Measurements from ENCODE around the gene ITGB1BP1. TPM values are rescaled to one million over a fixed set of nuclear protein-coding genes. Genes with fewer than 3 reads are reported as not detected.

ITGB1BP1 gene
- total RNA-seq, 1 experiment from 2014 or later: 153 TPM

DNA sequence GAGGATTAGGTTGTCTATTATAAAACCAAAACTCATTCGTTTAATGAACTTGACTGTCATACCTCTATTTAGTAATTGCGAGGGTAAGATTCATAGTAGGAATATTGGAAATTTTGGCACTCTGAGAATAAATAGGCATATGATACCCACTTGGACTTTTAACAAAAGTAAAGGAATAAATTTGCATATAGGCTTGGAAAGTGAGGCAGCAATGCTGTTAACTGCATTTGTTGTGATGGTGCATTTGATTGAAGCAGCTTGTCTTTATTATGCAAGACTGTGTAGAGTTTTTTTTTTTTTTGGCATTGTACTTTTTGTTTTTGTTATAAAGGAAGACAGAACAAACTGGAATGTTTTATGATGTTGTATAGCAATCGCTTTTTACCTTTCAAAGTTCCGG lies 18.9 kb downstream of the ITGB1BP1 start:
- H3K36me3 ChIP-seq (ENCODE audit: control insufficient read depth, insufficient read depth, low read length): peaks cover 36% of the 10 kb centered on the region
- TF ChIP-seq, protein P1, sequence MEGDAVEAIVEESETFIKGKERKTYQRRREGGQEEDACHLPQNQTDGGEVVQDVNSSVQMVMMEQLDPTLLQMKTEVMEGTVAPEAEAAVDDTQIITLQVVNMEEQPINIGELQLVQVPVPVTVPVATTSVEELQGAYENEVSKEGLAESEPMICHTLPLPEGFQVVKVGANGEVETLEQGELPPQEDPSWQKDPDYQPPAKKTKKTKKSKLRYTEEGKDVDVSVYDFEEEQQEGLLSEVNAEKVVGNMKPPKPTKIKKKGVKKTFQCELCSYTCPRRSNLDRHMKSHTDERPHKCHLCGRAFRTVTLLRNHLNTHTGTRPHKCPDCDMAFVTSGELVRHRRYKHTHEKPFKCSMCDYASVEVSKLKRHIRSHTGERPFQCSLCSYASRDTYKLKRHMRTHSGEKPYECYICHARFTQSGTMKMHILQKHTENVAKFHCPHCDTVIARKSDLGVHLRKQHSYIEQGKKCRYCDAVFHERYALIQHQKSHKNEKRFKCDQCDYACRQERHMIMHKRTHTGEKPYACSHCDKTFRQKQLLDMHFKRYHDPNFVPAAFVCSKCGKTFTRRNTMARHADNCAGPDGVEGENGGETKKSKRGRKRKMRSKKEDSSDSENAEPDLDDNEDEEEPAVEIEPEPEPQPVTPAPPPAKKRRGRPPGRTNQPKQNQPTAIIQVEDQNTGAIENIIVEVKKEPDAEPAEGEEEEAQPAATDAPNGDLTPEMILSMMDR (IDR thresholded peaks at IDR 0.05): no peak
- no peak for TF ChIP-seq SIN3A (IDR thresholded peaks at IDR 0.05; ENCODE audit: borderline replicate concordance, insufficient read depth, low read depth, low read length)
- TF ChIP-seq POLR2AphosphoS5 (IDR thresholded peaks at IDR 0.05; ENCODE audit: low read depth, low read length): no peak
- TF ChIP-seq, protein P2, sequence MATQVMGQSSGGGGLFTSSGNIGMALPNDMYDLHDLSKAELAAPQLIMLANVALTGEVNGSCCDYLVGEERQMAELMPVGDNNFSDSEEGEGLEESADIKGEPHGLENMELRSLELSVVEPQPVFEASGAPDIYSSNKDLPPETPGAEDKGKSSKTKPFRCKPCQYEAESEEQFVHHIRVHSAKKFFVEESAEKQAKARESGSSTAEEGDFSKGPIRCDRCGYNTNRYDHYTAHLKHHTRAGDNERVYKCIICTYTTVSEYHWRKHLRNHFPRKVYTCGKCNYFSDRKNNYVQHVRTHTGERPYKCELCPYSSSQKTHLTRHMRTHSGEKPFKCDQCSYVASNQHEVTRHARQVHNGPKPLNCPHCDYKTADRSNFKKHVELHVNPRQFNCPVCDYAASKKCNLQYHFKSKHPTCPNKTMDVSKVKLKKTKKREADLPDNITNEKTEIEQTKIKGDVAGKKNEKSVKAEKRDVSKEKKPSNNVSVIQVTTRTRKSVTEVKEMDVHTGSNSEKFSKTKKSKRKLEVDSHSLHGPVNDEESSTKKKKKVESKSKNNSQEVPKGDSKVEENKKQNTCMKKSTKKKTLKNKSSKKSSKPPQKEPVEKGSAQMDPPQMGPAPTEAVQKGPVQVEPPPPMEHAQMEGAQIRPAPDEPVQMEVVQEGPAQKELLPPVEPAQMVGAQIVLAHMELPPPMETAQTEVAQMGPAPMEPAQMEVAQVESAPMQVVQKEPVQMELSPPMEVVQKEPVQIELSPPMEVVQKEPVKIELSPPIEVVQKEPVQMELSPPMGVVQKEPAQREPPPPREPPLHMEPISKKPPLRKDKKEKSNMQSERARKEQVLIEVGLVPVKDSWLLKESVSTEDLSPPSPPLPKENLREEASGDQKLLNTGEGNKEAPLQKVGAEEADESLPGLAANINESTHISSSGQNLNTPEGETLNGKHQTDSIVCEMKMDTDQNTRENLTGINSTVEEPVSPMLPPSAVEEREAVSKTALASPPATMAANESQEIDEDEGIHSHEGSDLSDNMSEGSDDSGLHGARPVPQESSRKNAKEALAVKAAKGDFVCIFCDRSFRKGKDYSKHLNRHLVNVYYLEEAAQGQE (IDR thresholded peaks at IDR 0.05; ENCODE audit: insufficient read depth in 1 of 2, low read depth in 2 of 2, low read length in 1 of 2): no peak
- no peak for TF ChIP-seq TCF7L2 (IDR thresholded peaks at IDR 0.05; ENCODE audit: low read depth, low read length)
- DNase-seq (ENCODE audit: low read depth, low spot score): no peak
- intact Hi-C loops (cut with micrococcal nuclease; ENCODE audit: unreplicated experiment) (no loop called here), in situ Hi-C loops (cut with HindIII; ENCODE audit: low pct_unique_long_range_greater_than_20kb, low sequenced_read_pairs) (no loop called here)
- no peak overlapping the region for H3K4me3 ChIP-seq (ENCODE audit: low read depth in 2 of 2, low read length in 2 of 2)
- no peak overlapping the region for H3K27ac ChIP-seq (ENCODE audit: low read length)
- ChIA-PET POLR2A (no interaction called here), CTCF (no interaction called here)
- no peaks in the 10 kb centered on the region for H3K9me3 ChIP-seq (ENCODE audit: control insufficient read depth, insufficient read depth, low read depth, low read length)
- peaks cover 32% of the 10 kb centered on the region for H3K4me1 ChIP-seq (ENCODE audit: control insufficient read depth, insufficient read depth, low read length)
- no peaks in the 10 kb centered on the region for H3K27me3 ChIP-seq (ENCODE audit: control insufficient read depth, insufficient read depth, low read length)
- no peak for ATAC-seq
- BruUV-seq (replicated peaks): no TSS peak

DNA sequence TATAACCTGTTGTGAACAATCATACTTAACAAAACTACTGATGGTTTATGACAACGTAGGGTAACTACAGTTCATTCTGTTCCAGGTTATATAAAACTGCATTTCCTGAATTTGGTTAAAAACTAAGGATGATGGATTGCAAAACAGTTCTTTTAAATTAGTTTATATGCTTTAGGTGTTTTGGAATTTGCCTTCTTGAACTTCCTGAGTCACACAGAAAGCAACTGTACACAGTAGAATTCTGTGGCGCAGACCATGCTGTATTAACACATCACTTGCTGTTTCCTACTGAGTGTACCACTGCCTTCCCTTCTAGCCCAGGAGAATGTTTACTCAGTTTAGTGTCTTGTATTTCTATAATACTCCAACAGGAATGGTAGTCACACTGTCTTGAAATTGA lies 19.4 kb downstream of the ITGB1BP1 start:
- TF ChIP-seq, protein P2 (IDR thresholded peaks at IDR 0.05; ENCODE audit: insufficient read depth in 1 of 2, low read depth in 2 of 2, low read length in 1 of 2): no peak
- TF ChIP-seq TCF7L2 (IDR thresholded peaks at IDR 0.05; ENCODE audit: low read depth, low read length) (no peak), SIN3A (IDR thresholded peaks at IDR 0.05; ENCODE audit: borderline replicate concordance, insufficient read depth, low read depth, low read length) (no peak), POLR2AphosphoS5 (IDR thresholded peaks at IDR 0.05; ENCODE audit: low read depth, low read length) (no peak; the same call in 1 of the 2 replicates)
- TF ChIP-seq, protein P1 (IDR thresholded peaks at IDR 0.05): no peak
- BruUV-seq (replicated peaks): no TSS peak
- CTCF ChIA-PET: no interaction called here
- H3K27ac ChIP-seq (ENCODE audit: low read length): no peak overlapping the region
- peaks cover 36% of the 10 kb centered on the region for H3K4me1 ChIP-seq (ENCODE audit: control insufficient read depth, insufficient read depth, low read length)
- H3K4me3 ChIP-seq (ENCODE audit: low read depth in 2 of 2, low read length in 2 of 2): no peak overlapping the region
- H3K36me3 ChIP-seq (ENCODE audit: control insufficient read depth, insufficient read depth, low read length): peaks cover 36% of the 10 kb centered on the region
- intact Hi-C loops (cut with micrococcal nuclease; ENCODE audit: unreplicated experiment): no loop called here
- in situ Hi-C loops (cut with HindIII; ENCODE audit: low pct_unique_long_range_greater_than_20kb, low sequenced_read_pairs): no loop called here
- DNase-seq (ENCODE audit: low read depth, low spot score) (no peak), ATAC-seq (no peak)
- H3K27me3 ChIP-seq (ENCODE audit: control insufficient read depth, insufficient read depth, low read length): no peaks in the 10 kb centered on the region
- H3K9me3 ChIP-seq (ENCODE audit: control insufficient read depth, insufficient read depth, low read depth, low read length): no peaks in the 10 kb centered on the region
- POLR2A ChIA-PET: no interaction called here

All from Panc1 (cell line).